Measurements from ENCODE around the gene BEND5.

GRCh38 chr1:48683839-48684238 lies 92.9 kb downstream of the BEND5 start:
- TF ChIP-seq ZNF274 (IDR thresholded peaks at IDR 0.05; ENCODE audit: low read depth, low read length), result no peak
- TF ChIP-seq SUZ12 (IDR thresholded peaks at IDR 0.05; ENCODE audit: extremely low read depth, insufficient read depth, insufficient read length), result no peak
- TF ChIP-seq YY1 (IDR thresholded peaks at IDR 0.05; ENCODE audit: insufficient read depth, insufficient read length), result no peak

Measured in NT2/D1 (cell line).